Stimulated activated CD4-positive, alpha-beta T cell treated with anti-CD3 and anti-CD28 coated beads, TNF-alpha, amount 100 ng/mL, for 24 hours (primary cell): ENCODE results near the gene HAGHL.
"Not testable (repeated sequence)": the region's sequence is repeated elsewhere in the genome, so short reads cannot be mapped to it uniquely, and the experiment has no call there.

ENCODE experiments used
- DNase-seq, 3 experiments: peaks; one replicate each; pipeline ENCODE4 v3.0.0-alpha.2; 2020; ENCODE audit warnings: low read depth in 3 of 3

The HAGHL gene

DNA sequence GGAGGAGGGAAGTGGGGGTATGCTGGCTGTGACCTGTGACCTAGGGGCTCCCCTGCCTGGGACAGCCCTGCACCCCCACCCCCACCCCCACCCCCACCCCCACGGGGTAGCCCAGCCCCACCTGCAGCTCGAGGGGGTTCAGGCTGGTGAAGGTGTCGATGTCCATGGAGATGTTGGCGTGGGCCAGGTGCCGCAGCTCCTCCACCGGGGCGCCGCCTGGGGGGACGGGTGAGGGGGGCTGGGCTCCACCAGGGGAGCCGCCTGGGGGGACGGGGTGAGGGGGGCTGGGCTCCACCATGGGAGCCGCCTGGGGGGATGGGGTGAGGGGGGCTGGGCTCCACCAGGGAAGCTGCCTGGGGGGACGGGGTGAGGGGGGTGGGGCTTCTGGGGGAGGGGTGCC, 43.5 kb downstream of the HAGHL start:
- DNase-seq = no peak

DNA sequence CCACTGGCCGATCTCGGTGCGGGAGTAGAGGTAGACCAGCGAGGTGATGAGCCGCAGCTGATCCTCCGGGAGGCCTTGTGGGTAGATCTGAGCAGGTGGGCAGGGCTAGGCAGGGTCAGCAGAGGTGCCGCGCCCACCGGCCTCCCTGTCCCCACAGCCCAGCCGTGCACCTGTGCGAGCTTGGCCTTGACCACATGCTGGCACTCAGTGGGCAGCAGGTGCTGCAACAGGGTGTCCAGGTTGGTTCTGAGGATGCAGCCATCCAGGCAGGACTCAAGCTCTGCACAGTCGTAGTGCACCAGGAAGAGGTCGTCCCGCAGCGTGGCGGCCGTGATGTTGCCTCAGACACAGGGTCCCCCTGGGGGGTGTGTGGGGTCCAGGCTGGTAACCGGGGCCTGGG, 46.1 kb downstream of the HAGHL start:
- DNase-seq = no peak

DNA sequence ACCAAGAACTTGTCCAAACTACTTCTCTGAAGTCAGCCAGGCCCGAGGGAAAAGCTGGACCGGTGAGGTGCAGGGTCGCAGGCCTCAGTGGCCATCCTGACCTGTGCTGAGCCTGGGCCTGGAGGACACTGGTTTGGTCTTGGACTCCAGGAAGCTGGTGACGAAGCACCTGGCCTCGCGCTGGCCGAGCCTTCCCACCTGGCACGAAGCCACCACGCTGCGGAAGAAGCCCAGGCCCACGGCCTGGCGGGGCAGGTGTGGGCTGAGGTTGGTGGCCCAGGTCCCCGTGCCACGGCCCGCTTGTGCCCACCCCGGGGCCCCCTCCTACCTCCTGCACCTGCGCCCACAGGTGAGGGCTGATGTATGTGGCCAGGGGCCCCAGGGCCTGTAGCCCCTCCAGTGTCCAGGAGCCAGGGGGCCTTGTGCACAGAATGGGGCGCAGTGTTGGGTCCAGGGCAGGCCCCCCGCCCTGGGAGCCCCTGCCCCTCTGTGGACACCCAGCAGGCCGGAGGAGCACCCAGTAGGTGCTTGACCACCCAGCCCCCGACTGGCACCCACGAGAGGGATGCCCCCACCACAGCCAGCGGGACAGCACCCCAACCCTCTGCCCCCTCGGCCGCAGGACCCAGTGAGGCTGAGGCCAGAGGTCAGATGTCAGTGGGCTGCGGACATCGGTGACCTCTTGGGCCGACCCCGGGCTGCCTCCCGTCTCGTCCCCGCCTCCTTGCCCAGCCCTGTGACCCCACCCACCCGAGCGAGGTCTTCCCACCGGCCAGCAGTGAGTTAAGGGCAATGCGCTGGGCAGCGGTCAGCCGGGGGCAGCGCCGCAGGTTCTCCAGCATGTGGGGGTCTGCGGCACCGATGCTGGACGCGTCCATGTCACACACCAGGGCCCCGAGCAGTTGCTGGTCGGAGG, 47.4 kb downstream of the HAGHL start:
- DNase-seq = no peak

DNA sequence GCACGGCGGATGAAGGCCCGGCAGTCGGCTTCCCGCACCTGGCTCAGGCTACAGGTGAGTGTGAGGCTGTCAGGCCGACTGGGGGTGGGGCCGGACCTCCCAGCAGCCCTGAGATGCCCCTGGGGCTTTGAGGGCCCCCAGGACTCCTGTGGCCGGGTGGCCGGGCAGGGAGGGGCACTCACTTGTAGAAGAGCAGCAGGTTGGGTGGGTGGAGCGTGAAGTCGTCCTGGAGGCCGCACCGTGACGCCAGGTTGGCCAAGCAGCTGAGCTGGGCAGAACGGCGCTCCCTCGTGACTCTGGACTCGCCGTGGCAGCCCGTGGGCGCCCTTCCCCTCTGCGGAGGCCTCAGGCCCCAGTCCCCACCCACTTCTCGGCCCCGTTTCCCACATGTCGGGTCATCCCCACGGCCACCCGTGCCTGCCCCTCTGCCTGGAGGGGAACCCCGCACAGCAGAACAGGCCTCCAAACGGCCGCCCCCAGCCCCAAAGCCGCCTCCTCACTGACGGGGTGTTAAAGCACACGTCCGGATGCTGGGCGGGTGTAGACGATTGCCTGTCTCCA, 48.4 kb downstream of the HAGHL start:
- DNase-seq = no peak

DNA sequence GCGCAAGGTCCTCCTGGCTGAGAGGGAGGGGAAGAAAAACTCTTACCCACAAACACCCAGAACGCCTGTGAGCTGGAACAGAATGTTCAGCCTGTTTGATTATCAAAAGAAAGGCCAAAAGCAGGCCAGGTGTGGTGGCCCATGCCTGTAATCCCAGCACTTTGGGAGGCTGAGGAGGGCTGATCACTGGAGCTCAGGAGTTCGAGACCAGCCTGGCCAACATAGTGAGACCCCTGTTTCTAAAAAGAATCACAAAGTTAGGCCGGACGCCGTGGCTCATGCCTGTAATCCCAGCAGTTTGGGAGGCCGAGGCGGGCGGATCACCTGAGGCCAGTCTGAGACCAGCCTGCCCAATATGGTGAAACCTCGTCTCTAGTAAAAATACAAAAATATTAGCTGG, 49.4 kb downstream of the HAGHL start:
- DNase-seq = not testable (repeated sequence)

DNA sequence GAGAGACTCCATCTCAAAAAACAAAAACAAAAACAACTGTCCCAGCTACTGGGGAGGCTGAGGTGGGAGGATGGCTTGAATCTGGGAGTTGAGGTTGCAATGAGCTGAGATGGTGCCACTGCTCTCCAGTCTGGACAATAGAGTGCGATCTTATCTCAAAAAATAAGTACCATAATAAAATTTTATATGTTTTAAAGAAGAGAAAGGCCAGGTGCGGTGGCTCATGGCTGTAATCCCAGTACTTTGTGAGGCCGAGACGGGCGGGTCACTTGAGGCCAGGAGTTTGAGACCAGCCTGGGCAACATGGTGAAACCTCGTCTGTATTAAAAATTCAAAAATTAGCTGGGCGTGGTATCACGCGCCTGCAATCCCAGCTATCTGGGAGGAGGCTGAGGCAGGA, 49.9 kb downstream of the HAGHL start:
- DNase-seq = no peak

DNA sequence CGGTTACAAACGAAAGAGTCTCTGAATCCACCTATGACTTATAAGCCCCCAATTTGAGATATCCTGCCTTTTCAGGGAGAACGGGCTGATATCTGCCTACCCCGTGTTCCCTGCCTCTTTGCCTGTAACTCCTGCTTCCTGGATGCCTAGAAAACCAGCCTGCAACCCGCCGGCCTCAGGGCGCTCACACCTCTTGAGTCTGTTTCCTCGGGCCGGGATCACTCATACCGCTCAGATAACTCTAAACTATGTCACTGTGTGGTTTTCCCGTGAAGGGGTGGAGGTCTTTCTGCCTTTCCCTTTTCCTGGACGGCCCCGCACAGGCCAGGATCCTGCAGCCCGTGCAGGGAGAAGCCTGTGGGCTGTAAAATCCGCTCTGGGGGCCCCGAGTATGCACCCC, 50.9 kb downstream of the HAGHL start:
- no peak for DNase-seq

DNA sequence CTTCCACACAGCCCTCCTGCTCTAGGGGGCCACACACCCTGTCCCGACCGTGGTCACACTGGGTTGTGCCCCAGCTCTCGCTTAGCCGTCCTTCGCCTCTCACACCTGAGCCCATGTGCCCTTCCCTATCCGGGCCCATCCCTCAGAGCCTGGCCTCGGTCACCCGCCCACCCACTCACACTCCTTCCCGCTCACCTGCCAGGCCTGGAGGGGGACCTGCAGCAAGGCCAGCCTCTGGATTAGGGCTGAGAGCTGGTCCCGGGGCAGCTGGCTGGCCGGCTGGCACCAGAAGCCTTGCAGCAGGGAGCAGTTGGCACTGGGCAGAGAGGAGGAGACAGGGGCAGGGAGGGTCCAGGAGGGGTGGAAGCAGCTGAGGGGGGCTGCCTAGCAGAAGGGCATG, 51.5 kb downstream of the HAGHL start:
- DNase-seq = no peak

DNA sequence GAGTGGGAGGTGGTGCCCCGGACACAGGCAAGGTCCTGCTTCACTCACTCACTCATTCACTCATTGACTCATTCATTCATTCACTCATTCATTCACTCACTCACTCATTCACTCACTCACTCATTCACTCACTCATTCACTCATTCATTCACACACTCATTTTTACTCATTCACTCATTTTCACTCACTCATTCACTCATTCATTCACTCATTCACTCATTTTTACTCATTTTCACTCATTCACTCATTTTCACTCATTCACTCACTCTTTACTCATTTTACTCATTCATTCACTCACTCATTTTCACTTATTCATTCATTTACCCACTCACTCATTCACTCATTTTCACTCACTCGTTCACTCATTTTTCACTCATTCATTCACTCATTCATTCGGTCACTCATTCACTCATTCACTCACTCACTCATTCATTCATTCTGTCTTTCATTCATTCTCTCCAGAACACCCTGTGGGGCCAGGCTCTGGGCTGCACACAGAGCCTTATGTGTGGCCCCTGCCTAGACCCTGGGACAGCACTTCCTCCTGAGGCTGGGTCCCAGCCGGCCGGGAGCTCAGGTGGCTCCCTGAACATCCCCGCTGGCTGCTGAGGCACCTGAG, 52.1 kb downstream of the HAGHL start:
- DNase-seq = no peak
